ENCODE measurements around the gene UNC13D.
"Not testable (repeated sequence)": the region's sequence is repeated elsewhere in the genome, so short reads cannot be mapped to it uniquely, and the experiment has no call there.

UNC13D gene

GRCh38 chr17:75791254-75791653 is 53.0 kb downstream of the UNC13D start:
- no peak for DNase-seq

- DNase-seq, result peak; percentile 83
Measured at GRCh38 chr17:75785016-75785890, 59.0 kb downstream of the UNC13D start.

GRCh38 chr17:75784473-75785015 is 59.7 kb downstream of the UNC13D start, which contains the start of gene UNK:
UNK (plus strand) TSS chr17:75784806; CDS start chr17:75784881, 75 bp downstream.
- DNase-seq, result peak; percentile 98

- DNase-seq, result no peak
Measured at GRCh38 chr17:75783803-75784472, 60.3 kb downstream of the UNC13D start.

- no peak for DNase-seq
Measured at GRCh38 chr17:75783069-75783783, 61.0 kb downstream of the UNC13D start.

- DNase-seq, result no peak
Measured at GRCh38 chr17:75779987-75780889, 64.0 kb downstream of the UNC13D start.

GRCh38 chr17:75779250-75779986 is 64.8 kb downstream of the UNC13D start:
- DNase-seq, result peak; percentile 99

GRCh38 chr17:75778861-75779249 is 65.3 kb downstream of the UNC13D start:
- DNase-seq, result no peak

GRCh38 chr17:75778066-75778860 is 65.9 kb downstream of the UNC13D start:
- not testable (repeated sequence) for DNase-seq

GRCh38 chr17:75777296-75777922 is 66.8 kb downstream of the UNC13D start:
- no peak for DNase-seq

Data from NCI-H226 (cell line).